ENCODE data around the gene HNMT.
"Not testable (repeated sequence)": the region's sequence is repeated elsewhere in the genome, so short reads cannot be mapped to it uniquely, and the experiment has no call there.

The HNMT gene

GRCh38 chr2:137964066-137964858 is at the start of gene HNMT:
TSS of gene HNMT (plus strand) at chr2:137964473. CDS start at chr2:137964492, 19 bp downstream.
- DNase-seq, result peak; percentile 6

- DNase-seq, result no peak
Measured at GRCh38 chr2:137921105-137921880, 43.0 kb upstream of the HNMT start.

- DNase-seq, result not testable (repeated sequence)
Measured at GRCh38 chr2:137922171-137922570, 42.1 kb upstream of the HNMT start.

GRCh38 chr2:137924019-137924418 is 40.3 kb upstream of the HNMT start:
- DNase-seq, result no peak

- DNase-seq, result no peak
Measured at GRCh38 chr2:137925599-137925998, 38.7 kb upstream of the HNMT start.

- DNase-seq, result no peak
Measured at GRCh38 chr2:137927846-137928245, 36.4 kb upstream of the HNMT start.

- DNase-seq, result no peak
Measured at GRCh38 chr2:137928547-137929518, 35.4 kb upstream of the HNMT start.

GRCh38 chr2:137929519-137929916 is 34.8 kb upstream of the HNMT start:
- no peak for DNase-seq

- no peak for DNase-seq
Measured at GRCh38 chr2:137930146-137930545, 34.1 kb upstream of the HNMT start.

- DNase-seq, result no peak
Measured at GRCh38 chr2:137935591-137935990, 28.7 kb upstream of the HNMT start.

GRCh38 chr2:137937246-137937645 is 27.0 kb upstream of the HNMT start:
- no peak for DNase-seq

- DNase-seq, result no peak
Measured at GRCh38 chr2:137937778-137938177, 26.5 kb upstream of the HNMT start.

- DNase-seq, result no peak
Measured at GRCh38 chr2:137938204-137938603, 26.1 kb upstream of the HNMT start.

- DNase-seq, result no peak
Measured at GRCh38 chr2:137939026-137939425, 25.2 kb upstream of the HNMT start.

- DNase-seq, result no peak
Measured at GRCh38 chr2:137940154-137940553, 24.1 kb upstream of the HNMT start.

GRCh38 chr2:137942037-137942832 is 22.0 kb upstream of the HNMT start:
- DNase-seq, result no peak

GRCh38 chr2:137942833-137943677 is 21.2 kb upstream of the HNMT start:
- no peak for DNase-seq

GRCh38 chr2:137943678-137944347 is 20.5 kb upstream of the HNMT start:
- DNase-seq, result no peak

- no peak for DNase-seq
Measured at GRCh38 chr2:137944714-137945113, 19.6 kb upstream of the HNMT start.

- DNase-seq, result no peak
Measured at GRCh38 chr2:137945229-137945628, 19.0 kb upstream of the HNMT start.

- DNase-seq, result no peak
Measured at GRCh38 chr2:137946227-137946626, 18.0 kb upstream of the HNMT start.

Measured in NCI-H510A treated with DMSO at 0.1 percent for 48 hours (cell line).